SK-N-SH treated with all-trans-retinoic acid at 6 μM for 48 hours (cell line): ENCODE data around the gene TBC1D9B.

Experiments
- ATAC-seq: fragments of 200-7000 bp; cut with Tn5 transposase; 3 replicates; pipeline ENCODE4 v1.9.1; 2020; ENCODE audit warnings: mild to moderate bottlenecking, moderate library complexity
- ARNTL ChIP-seq: fragments of 450-650 bp; formaldehyde crosslinking; IDR thresholded peaks from 2 replicates; pipeline ENCODE4 v1.5.0; 2020; ENCODE audit warnings: low read depth, mild to moderate bottlenecking, moderate library complexity, borderline replicate concordance
- BACH2 ChIP-seq: fragments of 250-450 bp; sonication (Bioruptor Pico); IDR thresholded peaks from 2 replicates; pipeline ENCODE4 v1.9.0; 2021; ENCODE audit warnings: mild to moderate bottlenecking, borderline replicate concordance
- CSDC2 ChIP-seq: fragments of 250-450 bp; sonication (Bioruptor Pico); IDR thresholded peaks from 2 replicates; pipeline ENCODE4 v1.5.0; 2020; ENCODE audit warnings: mild to moderate bottlenecking, moderate library complexity
- ESRRG ChIP-seq: fragments of 250-450 bp; sonication (Bioruptor Pico); IDR thresholded peaks from 2 replicates; pipeline ENCODE4 v1.6.1; 2021; ENCODE audit warnings: mild to moderate bottlenecking
- GLIS3 ChIP-seq: fragments of 250-450 bp; sonication (Bioruptor Pico); IDR thresholded peaks from 2 replicates; pipeline ENCODE4 v1.5.0; 2020; ENCODE audit warnings: mild to moderate bottlenecking, moderate library complexity
- OSR1 ChIP-seq: fragments of 250-450 bp; sonication (Bioruptor Pico); IDR thresholded peaks from 2 replicates; pipeline ENCODE4 v1.8.0; 2022; ENCODE audit warnings: moderate library complexity, mild to moderate bottlenecking, inconsistent platforms
- PPARA ChIP-seq: fragments of 250-450 bp; sonication (Bioruptor Pico); IDR thresholded peaks from 2 replicates; pipeline ENCODE4 v1.5.0; 2020; ENCODE audit warnings: mild to moderate bottlenecking, borderline replicate concordance
- SNAI2 ChIP-seq: fragments of 250-450 bp; sonication (Bioruptor Pico); IDR thresholded peaks from 2 replicates; pipeline ENCODE4 v1.5.0; 2020; ENCODE audit warnings: mild to moderate bottlenecking, moderate library complexity
- TOX ChIP-seq: fragments of 250-450 bp; sonication (Bioruptor Pico); IDR thresholded peaks from 2 replicates; pipeline ENCODE4 v1.8.0; 2021; ENCODE audit warnings: mild to moderate bottlenecking, moderate library complexity, borderline replicate concordance
- ZC3H10 ChIP-seq: fragments of 250-450 bp; sonication (Bioruptor Pico); IDR thresholded peaks from 2 replicates; pipeline ENCODE4 v1.5.1; 2021; ENCODE audit warnings: mild to moderate bottlenecking, moderate library complexity
- ZFP3 ChIP-seq: fragments of 250-450 bp; sonication (Bioruptor Pico); IDR thresholded peaks from 2 replicates; pipeline ENCODE4 v1.5.0; 2020; ENCODE audit warnings: mild to moderate bottlenecking, moderate library complexity
- ZFP30 ChIP-seq: fragments of 450-650 bp; formaldehyde crosslinking; IDR thresholded peaks from 2 replicates; pipeline ENCODE4 v1.5.0; 2022; ENCODE audit warnings: mild to moderate bottlenecking, moderate library complexity
- ZNF70 ChIP-seq: fragments of 450-650 bp; formaldehyde crosslinking; IDR thresholded peaks from 2 replicates; pipeline ENCODE4 v1.5.0; 2020; ENCODE audit warnings: mild to moderate bottlenecking, moderate library complexity
- TF ChIP-seq, protein P1 (sequence below): fragments of 250-450 bp; sonication (Bioruptor Pico); IDR thresholded peaks from 2 replicates; pipeline ENCODE4 v1.5.1; 2021; ENCODE audit warnings: mild to moderate bottlenecking, moderate library complexity
- TF ChIP-seq, protein P2 (sequence below): fragments of 250-450 bp; sonication (Bioruptor Pico); IDR thresholded peaks from 2 replicates; pipeline ENCODE4 v1.5.1; 2020; ENCODE audit warnings: low read depth, mild to moderate bottlenecking, moderate library complexity
- TF ChIP-seq, protein P3 (sequence below): fragments of 250-450 bp; sonication (Bioruptor Pico); IDR thresholded peaks from 2 replicates; pipeline ENCODE4 v1.8.0; 2020; ENCODE audit warnings: mild to moderate bottlenecking, moderate library complexity, borderline replicate concordance
- TF ChIP-seq, protein P4 (sequence below): fragments of 250-450 bp; sonication (Bioruptor Pico); IDR thresholded peaks from 2 replicates; pipeline ENCODE4 v1.8.0; 2021; ENCODE audit warnings: low read depth, mild to moderate bottlenecking, moderate library complexity, borderline replicate concordance
- TF ChIP-seq, protein P5 (sequence below): fragments of 250-450 bp; sonication (Bioruptor Pico); IDR thresholded peaks from 2 replicates; pipeline ENCODE4 v1.5.0; 2020; ENCODE audit warnings: mild to moderate bottlenecking, moderate library complexity

The TBC1D9B gene

DNA sequence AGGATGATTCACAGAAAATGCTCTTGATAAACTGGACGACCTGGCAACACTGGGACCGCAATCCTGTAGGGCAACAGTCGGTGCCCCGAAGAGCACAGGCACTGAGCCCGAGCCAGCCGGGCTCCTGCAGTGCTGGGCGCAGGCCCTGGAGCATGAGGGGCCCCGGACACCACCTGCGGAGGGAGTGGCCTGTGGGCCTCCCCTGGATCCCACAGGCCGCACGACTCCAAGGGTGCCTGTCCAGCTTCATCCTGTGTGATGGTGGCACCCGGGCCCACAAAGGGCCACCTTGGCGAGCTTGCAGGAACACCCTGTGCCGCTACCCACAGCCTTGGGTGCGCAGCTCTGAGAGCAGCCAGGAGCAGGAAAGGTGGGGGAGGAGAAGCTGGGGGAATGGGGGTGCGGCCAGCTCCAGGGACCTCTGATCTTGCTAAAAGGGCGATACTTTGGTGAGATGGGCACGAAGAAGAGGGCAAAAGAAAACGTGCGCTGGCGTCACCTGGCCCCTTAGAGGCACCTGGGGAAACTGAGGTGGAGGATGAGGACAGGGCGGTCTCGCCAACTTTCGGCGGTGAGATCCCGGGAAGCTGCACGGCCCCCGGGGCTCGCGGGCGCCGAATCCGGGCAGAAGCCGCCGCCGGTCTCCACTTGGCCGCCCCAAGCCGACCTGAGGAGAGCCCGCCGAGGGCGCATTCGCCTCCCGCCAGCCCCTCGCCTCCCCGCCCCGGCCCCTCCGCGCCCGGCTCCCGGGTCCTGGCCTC lies 722 bp downstream of the TBC1D9B start (continued):
- TF ChIP-seq, protein P1, sequence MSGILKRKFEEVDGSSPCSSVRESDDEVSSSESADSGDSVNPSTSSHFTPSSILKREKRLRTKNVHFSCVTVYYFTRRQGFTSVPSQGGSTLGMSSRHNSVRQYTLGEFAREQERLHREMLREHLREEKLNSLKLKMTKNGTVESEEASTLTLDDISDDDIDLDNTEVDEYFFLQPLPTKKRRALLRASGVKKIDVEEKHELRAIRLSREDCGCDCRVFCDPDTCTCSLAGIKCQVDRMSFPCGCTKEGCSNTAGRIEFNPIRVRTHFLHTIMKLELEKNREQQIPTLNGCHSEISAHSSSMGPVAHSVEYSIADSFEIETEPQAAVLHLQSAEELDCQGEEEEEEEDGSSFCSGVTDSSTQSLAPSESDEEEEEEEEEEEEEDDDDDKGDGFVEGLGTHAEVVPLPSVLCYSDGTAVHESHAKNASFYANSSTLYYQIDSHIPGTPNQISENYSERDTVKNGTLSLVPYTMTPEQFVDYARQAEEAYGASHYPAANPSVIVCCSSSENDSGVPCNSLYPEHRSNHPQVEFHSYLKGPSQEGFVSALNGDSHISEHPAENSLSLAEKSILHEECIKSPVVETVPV (CRISPR knock-in tag), result no peak
- TF ChIP-seq ZFP30 (CRISPR knock-in tag) (no peak), SNAI2 (CRISPR knock-in tag) (no peak), ARNTL (CRISPR knock-in tag) (no peak)

DNA sequence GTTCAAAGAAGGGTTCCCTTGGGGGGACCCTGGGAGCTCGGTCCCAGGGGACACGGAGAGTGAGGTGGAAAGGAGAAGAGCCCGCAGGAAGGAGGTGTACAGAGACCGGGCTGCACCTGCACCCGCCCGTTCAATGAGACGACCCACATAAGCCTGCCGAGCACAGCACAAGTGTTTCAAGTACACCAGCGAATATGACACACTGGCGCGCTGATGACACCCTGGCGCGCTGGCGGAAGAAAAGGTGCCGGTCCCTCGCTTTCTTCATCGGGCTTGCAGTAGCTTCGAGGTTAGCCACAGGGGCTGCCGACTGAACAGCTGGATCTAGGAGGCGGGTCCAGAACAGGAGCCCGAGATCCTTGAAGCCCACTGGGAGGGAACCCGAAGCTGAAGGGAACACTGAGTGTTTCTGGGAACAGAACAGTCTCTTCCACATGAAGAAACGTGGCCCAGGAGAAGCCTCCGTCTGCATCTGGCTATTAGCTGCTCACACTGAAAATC lies 1.4 kb downstream of the TBC1D9B start:
- no peak for ATAC-seq

DNA sequence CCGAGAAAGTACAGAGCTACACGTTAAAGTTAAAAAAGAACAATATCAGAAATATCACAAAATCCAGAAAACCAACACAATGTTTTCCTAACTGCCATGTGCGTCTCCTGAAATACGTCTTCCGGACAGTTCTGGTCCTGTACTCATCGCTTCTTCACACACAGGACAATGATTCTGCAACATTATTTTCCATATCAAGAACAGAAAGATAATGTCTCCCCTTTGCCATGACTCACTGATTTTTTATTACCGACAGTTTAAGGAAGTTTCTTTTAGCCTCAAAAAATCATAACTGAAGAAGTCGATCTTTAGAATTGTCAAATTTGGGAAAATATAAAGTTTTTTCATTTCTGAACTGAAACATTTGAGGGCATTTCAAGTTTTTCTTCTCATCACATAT lies 2.5 kb downstream of the TBC1D9B start:
- TF ChIP-seq, protein P2, sequence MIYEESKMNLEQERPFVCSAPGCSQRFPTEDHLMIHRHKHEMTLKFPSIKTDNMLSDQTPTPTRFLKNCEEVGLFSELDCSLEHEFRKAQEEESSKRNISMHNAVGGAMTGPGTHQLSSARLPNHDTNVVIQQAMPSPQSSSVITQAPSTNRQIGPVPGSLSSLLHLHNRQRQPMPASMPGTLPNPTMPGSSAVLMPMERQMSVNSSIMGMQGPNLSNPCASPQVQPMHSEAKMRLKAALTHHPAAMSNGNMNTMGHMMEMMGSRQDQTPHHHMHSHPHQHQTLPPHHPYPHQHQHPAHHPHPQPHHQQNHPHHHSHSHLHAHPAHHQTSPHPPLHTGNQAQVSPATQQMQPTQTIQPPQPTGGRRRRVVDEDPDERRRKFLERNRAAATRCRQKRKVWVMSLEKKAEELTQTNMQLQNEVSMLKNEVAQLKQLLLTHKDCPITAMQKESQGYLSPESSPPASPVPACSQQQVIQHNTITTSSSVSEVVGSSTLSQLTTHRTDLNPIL (CRISPR knock-in tag), result no peak
- TF ChIP-seq, protein P1 (CRISPR knock-in tag), result no peak
- TF ChIP-seq TOX (CRISPR knock-in tag), result no peak
- TF ChIP-seq, protein P3, sequence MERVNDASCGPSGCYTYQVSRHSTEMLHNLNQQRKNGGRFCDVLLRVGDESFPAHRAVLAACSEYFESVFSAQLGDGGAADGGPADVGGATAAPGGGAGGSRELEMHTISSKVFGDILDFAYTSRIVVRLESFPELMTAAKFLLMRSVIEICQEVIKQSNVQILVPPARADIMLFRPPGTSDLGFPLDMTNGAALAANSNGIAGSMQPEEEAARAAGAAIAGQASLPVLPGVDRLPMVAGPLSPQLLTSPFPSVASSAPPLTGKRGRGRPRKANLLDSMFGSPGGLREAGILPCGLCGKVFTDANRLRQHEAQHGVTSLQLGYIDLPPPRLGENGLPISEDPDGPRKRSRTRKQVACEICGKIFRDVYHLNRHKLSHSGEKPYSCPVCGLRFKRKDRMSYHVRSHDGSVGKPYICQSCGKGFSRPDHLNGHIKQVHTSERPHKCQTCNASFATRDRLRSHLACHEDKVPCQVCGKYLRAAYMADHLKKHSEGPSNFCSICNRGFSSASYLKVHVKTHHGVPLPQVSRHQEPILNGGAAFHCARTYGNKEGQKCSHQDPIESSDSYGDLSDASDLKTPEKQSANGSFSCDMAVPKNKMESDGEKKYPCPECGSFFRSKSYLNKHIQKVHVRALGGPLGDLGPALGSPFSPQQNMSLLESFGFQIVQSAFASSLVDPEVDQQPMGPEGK (CRISPR knock-in tag), result no peak
- no peak for TF ChIP-seq OSR1 (CRISPR knock-in tag)

More for the DNA sequence above, 1.4 kb downstream of the TBC1D9B start:
- no peak for TF ChIP-seq ESRRG
- TF ChIP-seq, protein P4, sequence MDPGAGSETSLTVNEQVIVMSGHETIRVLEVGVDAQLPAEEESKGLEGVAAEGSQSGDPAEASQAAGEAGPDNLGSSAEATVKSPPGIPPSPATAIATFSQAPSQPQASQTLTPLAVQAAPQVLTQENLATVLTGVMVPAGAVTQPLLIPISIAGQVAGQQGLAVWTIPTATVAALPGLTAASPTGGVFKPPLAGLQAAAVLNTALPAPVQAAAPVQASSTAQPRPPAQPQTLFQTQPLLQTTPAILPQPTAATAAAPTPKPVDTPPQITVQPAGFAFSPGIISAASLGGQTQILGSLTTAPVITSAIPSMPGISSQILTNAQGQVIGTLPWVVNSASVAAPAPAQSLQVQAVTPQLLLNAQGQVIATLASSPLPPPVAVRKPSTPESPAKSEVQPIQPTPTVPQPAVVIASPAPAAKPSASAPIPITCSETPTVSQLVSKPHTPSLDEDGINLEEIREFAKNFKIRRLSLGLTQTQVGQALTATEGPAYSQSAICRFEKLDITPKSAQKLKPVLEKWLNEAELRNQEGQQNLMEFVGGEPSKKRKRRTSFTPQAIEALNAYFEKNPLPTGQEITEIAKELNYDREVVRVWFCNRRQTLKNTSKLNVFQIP (CRISPR knock-in tag), result no peak
- TF ChIP-seq ARNTL (CRISPR knock-in tag), result no peak
- TF ChIP-seq PPARA (CRISPR knock-in tag), result no peak
- no peak for TF ChIP-seq OSR1 (CRISPR knock-in tag)
- TF ChIP-seq, protein P5, sequence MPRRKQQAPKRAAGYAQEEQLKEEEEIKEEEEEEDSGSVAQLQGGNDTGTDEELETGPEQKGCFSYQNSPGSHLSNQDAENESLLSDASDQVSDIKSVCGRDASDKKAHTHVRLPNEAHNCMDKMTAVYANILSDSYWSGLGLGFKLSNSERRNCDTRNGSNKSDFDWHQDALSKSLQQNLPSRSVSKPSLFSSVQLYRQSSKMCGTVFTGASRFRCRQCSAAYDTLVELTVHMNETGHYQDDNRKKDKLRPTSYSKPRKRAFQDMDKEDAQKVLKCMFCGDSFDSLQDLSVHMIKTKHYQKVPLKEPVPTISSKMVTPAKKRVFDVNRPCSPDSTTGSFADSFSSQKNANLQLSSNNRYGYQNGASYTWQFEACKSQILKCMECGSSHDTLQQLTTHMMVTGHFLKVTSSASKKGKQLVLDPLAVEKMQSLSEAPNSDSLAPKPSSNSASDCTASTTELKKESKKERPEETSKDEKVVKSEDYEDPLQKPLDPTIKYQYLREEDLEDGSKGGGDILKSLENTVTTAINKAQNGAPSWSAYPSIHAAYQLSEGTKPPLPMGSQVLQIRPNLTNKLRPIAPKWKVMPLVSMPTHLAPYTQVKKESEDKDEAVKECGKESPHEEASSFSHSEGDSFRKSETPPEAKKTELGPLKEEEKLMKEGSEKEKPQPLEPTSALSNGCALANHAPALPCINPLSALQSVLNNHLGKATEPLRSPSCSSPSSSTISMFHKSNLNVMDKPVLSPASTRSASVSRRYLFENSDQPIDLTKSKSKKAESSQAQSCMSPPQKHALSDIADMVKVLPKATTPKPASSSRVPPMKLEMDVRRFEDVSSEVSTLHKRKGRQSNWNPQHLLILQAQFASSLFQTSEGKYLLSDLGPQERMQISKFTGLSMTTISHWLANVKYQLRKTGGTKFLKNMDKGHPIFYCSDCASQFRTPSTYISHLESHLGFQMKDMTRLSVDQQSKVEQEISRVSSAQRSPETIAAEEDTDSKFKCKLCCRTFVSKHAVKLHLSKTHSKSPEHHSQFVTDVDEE (CRISPR knock-in tag), result no peak
- TF ChIP-seq CSDC2 (CRISPR knock-in tag), result no peak
- TF ChIP-seq, protein P2 (CRISPR knock-in tag), result no peak
- no peak for TF ChIP-seq BACH2 (CRISPR knock-in tag)
- TF ChIP-seq ZC3H10 (CRISPR knock-in tag), result no peak
- no peak for TF ChIP-seq ZFP3 (CRISPR knock-in tag)
- no peak for TF ChIP-seq GLIS3 (CRISPR knock-in tag)
- no peak for TF ChIP-seq ZNF70
- no peak for TF ChIP-seq TOX (CRISPR knock-in tag)

More for the DNA sequence above, 2.5 kb downstream of the TBC1D9B start:
- no peak for ATAC-seq
